Measurements from ENCODE around the gene CAMTA1.

DNA sequence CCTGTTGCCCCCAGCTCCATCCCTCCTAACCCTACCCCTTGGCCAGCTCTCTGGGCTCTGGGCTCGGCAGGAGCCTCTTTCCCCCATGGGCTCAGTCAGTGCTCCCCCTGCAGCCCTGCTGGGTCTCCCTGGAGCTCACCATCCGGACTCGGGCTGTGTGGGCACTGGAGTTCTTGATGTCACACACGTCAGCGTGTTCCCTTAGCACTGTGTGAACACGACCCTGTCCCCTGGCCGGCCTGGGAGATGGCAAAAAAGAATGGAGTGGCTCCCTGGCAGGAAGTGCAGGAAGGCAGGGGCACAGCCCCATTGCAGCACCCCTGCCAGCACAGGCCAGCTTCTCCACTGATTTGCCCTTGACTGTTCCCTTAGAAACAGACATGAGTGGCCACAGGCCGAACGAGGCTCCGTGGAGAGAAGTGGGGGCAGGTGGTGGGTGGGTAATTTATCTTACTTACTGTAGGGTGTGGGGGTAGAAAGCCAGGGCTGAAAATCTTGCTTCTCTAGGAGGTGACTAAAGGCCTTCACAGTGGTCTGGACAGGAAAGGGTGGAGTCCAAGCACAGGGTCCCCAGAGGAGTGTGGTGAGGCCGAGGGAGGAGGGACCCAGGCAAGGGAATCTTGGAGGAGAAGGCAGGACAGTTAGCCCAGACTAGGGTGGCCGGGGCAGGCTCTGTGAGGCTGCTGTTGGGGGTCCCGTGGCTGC is 604.1 kb downstream of the CAMTA1 start:
- TF ChIP-seq EZH2 (IDR thresholded peaks at IDR 0.05; ENCODE audit: insufficient read depth, low read length), result no peak
- TF ChIP-seq, protein P1, sequence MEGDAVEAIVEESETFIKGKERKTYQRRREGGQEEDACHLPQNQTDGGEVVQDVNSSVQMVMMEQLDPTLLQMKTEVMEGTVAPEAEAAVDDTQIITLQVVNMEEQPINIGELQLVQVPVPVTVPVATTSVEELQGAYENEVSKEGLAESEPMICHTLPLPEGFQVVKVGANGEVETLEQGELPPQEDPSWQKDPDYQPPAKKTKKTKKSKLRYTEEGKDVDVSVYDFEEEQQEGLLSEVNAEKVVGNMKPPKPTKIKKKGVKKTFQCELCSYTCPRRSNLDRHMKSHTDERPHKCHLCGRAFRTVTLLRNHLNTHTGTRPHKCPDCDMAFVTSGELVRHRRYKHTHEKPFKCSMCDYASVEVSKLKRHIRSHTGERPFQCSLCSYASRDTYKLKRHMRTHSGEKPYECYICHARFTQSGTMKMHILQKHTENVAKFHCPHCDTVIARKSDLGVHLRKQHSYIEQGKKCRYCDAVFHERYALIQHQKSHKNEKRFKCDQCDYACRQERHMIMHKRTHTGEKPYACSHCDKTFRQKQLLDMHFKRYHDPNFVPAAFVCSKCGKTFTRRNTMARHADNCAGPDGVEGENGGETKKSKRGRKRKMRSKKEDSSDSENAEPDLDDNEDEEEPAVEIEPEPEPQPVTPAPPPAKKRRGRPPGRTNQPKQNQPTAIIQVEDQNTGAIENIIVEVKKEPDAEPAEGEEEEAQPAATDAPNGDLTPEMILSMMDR (IDR thresholded peaks at IDR 0.05; ENCODE audit: insufficient read depth, low read depth, low read length), result no peak

Data from astrocyte (in vitro differentiated cells and primary cell).